GM12891 (cell line): Measurements from ENCODE around the gene ARL10.

ENCODE experiments used
- DNase-seq: peaks from one replicate; pipeline ENCODE4 v3.0.0; 2011; ENCODE audit warnings: low spot score; ENCODE audit not compliant: insufficient read length
- FAIRE-seq: peaks from 2 replicates; lab custom pipeline; 2011; peaks lifted over from hg19 to GRCh38; lab: Jason Lieb, UNC
- PAX5 ChIP-seq: IDR thresholded peaks from 2 replicates; pipeline ENCODE4 v1.6.1; 2011; ENCODE audit warnings: low read length, moderate library complexity, mild to moderate bottlenecking; ENCODE audit not compliant: insufficient read depth, severe bottlenecking
- POLR2A ChIP-seq: IDR thresholded peaks from 2 replicates; pipeline ENCODE4 v1.6.1; 2011; ENCODE audit warnings: low read depth, low read length, control low read depth
- POLR2AphosphoS5 ChIP-seq: IDR thresholded peaks from 2 replicates; pipeline ENCODE4 v1.6.1; 2011; ENCODE audit warnings: low read depth, low read length, control low read depth
- POU2F2 ChIP-seq: IDR thresholded peaks from 2 replicates; pipeline ENCODE4 v1.6.1; 2011; ENCODE audit warnings: low read depth, mild to moderate bottlenecking, control low read depth, low read length, moderate library complexity
- SPI1 ChIP-seq: IDR thresholded peaks from 2 replicates; pipeline ENCODE4 v1.6.1; 2011; ENCODE audit warnings: low read depth, low read length, control low read depth
- TAF1 ChIP-seq: IDR thresholded peaks from 2 replicates; pipeline ENCODE4 v1.6.1; 2011; ENCODE audit warnings: low read depth, low read length, control low read depth

ARL10 gene

GRCh38 chr5:176342158-176342483 is 23.2 kb upstream of the ARL10 start:
- no peak for TF ChIP-seq PAX5
- no peak for TF ChIP-seq TAF1
- no peak for TF ChIP-seq POU2F2
- no peak for TF ChIP-seq POLR2A
- no peak for TF ChIP-seq POLR2AphosphoS5
- TF ChIP-seq SPI1 = no peak
- DNase-seq = no peak
- FAIRE-seq = no peak

GRCh38 chr5:176342766-176343458 is 22.4 kb upstream of the ARL10 start:
- no peak for TF ChIP-seq PAX5
- no peak for TF ChIP-seq SPI1
- TF ChIP-seq POU2F2 = no peak
- TF ChIP-seq POLR2AphosphoS5 = no peak
- no peak for TF ChIP-seq TAF1
- TF ChIP-seq POLR2A = no peak
- no peak for FAIRE-seq
- DNase-seq = no peak

GRCh38 chr5:176350416-176350815 is 14.9 kb upstream of the ARL10 start:
- FAIRE-seq = no peak
- TF ChIP-seq PAX5 (no peak), POLR2AphosphoS5 (no peak), POU2F2 (no peak), SPI1 (no peak), TAF1 (no peak), POLR2A (no peak)
- DNase-seq = no peak

GRCh38 chr5:176352116-176352878 is 13.0 kb upstream of the ARL10 start:
- FAIRE-seq (no peak), DNase-seq (no peak)
- TF ChIP-seq POLR2AphosphoS5 = no peak
- TF ChIP-seq SPI1 = no peak
- TF ChIP-seq POLR2A = no peak
- no peak for TF ChIP-seq TAF1
- TF ChIP-seq PAX5 = no peak
- TF ChIP-seq POU2F2 = no peak

GRCh38 chr5:176353533-176353932 is 11.8 kb upstream of the ARL10 start:
- FAIRE-seq = no peak
- DNase-seq = no peak

GRCh38 chr5:176355400-176356178 is 9.7 kb upstream of the ARL10 start:
- TF ChIP-seq POU2F2 = no peak
- no peak for TF ChIP-seq TAF1
- TF ChIP-seq POLR2A = no peak
- no peak for TF ChIP-seq PAX5

More at GRCh38 chr5:176353533-176353932, 11.8 kb upstream of the ARL10 start:
- no peak for TF ChIP-seq PAX5
- TF ChIP-seq TAF1 = no peak
- TF ChIP-seq POLR2A = no peak
- no peak for TF ChIP-seq POU2F2
- TF ChIP-seq POLR2AphosphoS5 = no peak

GRCh38 chr5:176356179-176356566 is 9.1 kb upstream of the ARL10 start:
- FAIRE-seq (no peak), DNase-seq (no peak)
- TF ChIP-seq POLR2A = no peak
- TF ChIP-seq SPI1 = no peak
- no peak for TF ChIP-seq TAF1
- TF ChIP-seq PAX5 = no peak
- no peak for TF ChIP-seq POLR2AphosphoS5
- TF ChIP-seq POU2F2 = no peak

More at GRCh38 chr5:176355400-176356178, 9.7 kb upstream of the ARL10 start:
- DNase-seq (no peak), FAIRE-seq (no peak)

- DNase-seq = no peak
- TF ChIP-seq POLR2A (no peak), POLR2AphosphoS5 (no peak), SPI1 (no peak), POU2F2 (no peak), PAX5 (no peak), TAF1 (no peak)
- no peak for FAIRE-seq
These were observed 5.6 kb upstream of the ARL10 start for GRCh38 chr5:176359658-176360057.
